ENCODE results near the gene TMIE.
"Not testable (repeated sequence)": the region's sequence is repeated elsewhere in the genome, so short reads cannot be mapped to it uniquely, and the experiment has no call there.

The TMIE gene

DNA sequence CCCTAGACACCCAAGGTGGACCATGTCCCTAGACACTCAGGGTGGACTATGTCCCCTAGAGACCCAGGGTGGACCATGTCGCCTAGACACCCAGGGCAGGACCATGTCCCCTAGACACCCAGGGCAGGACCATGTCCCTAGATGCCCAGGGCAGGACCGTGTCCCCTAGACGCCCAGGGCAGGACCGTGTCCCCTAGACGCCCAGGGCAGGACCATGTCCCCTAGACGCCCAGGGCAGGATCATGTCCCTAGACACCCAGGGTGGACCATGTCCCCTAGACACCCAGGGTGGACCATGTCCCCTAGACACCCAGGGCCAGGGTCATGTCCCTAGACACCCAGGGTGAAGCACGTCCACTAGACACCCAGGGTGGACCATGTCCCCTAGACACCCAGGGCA, 3.2 kb downstream of the TMIE start:
- in situ Hi-C loops (cut with HindIII; ENCODE audit: low pct_ligation_motif_present, low pct_unique_long_range_greater_than_20kb, low sequenced_read_pairs); DNase-seq: not testable (repeated sequence)

DNA sequence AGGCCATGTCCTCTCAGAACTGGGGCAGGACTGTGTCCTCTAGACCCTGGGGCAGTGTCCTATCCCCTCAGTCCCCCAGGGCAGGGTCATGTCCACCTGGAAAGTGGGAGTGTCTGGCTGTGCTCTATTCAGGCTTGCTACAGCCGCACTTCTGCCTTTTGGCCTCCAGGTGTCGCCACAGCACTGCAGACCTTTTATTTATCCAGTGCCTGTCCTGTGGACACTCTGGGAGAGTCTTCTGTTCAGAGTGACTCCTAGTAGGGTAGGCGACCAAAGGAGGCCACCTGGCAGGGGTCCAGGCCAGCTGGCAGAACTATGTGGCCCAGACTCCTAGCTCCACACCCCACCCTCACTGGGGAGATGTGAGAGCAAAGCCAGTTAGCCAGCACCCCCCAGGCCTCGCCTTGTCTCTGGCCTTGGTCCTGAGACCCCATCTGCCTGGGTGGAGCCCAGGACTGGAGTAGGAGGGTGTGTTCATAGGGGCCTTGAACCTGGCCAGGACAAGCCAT, 3.9 kb downstream of the TMIE start:
- in situ Hi-C loops (cut with HindIII; ENCODE audit: low pct_ligation_motif_present, low pct_unique_long_range_greater_than_20kb, low sequenced_read_pairs), result no loop called here
- DNase-seq, result peak; percentile 55

DNA sequence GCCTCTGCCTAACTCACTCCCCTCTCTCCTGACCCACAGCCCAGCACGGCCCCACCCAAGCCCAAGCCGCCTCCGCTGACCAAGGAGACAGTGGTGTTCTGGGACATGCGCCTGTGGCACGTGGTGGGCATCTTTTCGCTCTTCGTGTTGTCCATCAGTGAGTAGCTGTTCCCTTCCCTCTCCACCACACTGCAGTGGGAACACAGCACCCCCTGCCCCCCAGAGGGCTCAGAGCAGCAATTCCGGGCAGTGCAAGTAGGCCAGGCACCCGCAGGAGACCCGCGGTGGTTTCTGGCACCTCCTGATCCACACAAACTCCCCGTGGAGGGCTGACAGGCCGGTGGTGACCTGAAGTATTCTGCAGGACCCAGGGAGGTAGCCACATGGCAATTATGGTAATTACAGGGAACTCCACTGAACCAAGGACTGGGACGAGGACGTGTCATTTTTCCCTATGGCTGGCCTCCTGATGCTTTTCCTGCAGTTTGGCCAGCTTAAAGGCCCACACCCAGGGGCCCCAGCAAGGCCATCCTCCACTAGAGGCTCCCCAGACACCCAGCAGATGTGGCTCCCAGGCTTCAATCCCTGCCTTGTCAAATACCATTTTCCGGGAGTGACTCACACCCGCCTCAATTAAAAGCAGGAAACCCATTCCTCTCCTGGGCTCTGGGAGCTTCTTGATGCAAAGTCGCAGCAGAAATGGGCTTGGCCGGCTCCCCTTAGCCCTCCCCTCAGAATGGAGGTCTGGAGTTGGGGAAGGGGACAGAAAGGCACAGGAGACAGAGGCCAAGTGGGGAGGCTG, 4.8 kb downstream of the TMIE start:
- no peak for DNase-seq
- in situ Hi-C loops (cut with HindIII; ENCODE audit: low pct_ligation_motif_present, low pct_unique_long_range_greater_than_20kb, low sequenced_read_pairs), result no loop called here

DNA sequence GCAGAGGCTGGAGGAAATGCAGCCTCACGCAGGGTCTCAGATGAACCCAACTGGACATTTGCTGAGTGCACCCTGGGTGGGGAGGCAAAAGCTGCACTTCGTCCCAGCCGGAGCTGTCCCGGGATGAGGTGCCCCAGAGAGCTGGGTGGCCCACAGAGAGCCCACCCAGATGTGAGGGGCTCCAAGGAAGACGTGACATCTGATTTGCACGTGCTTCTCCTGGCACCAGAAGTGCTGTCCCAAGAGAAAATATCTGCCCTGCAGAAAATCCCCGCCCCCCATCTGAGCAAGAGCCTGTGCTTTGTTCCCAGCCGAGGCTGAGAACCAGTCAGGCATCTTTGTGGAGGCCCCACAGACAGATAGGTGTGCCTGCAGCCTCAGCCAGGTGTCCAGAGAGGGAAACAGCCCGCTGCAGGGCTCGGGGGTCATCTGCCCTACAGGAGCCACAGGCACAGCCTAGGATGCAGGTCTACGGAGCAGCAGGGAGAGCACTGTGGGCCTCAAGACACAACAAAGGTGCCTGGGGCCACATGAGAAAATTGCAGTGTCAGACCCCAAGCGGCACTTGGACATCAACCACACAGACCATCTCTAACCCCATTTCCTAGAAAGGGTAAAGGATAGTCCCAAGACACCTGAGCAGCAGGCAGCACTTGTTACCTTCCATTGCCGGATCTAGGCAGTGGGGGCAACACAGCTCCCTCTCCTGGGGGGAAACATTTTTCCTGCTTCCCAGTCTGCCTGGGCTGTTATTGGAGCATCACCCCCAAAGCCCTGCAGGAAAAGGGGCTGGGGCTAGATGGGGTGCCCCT, 5.8 kb downstream of the TMIE start:
- no peak for DNase-seq
- in situ Hi-C loops (cut with HindIII; ENCODE audit: low pct_ligation_motif_present, low pct_unique_long_range_greater_than_20kb, low sequenced_read_pairs), result no loop called here

DNA sequence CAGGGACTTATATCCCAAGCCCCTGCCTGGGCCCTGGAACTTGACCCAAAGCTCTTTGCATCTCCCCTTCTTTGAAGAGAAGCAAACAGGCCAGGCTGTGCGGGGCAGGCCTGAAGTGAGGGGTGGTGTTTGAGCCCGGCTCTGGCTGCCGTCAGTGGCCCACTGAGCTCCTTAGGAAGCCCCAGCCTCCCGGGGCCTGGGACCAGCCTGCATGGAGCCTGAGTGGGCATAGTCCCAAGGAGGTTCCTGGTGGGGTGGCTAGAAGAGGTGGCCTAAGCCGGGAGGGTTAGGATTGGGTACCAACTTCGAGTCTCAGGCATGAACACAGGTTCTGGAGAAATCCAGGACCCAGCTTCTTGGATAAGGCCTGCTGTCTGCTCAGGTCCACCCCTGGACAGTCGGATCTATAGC, 6.4 kb downstream of the TMIE start:
- in situ Hi-C loops (cut with HindIII; ENCODE audit: low pct_ligation_motif_present, low pct_unique_long_range_greater_than_20kb, low sequenced_read_pairs), result no loop called here
- no peak for DNase-seq

DNA sequence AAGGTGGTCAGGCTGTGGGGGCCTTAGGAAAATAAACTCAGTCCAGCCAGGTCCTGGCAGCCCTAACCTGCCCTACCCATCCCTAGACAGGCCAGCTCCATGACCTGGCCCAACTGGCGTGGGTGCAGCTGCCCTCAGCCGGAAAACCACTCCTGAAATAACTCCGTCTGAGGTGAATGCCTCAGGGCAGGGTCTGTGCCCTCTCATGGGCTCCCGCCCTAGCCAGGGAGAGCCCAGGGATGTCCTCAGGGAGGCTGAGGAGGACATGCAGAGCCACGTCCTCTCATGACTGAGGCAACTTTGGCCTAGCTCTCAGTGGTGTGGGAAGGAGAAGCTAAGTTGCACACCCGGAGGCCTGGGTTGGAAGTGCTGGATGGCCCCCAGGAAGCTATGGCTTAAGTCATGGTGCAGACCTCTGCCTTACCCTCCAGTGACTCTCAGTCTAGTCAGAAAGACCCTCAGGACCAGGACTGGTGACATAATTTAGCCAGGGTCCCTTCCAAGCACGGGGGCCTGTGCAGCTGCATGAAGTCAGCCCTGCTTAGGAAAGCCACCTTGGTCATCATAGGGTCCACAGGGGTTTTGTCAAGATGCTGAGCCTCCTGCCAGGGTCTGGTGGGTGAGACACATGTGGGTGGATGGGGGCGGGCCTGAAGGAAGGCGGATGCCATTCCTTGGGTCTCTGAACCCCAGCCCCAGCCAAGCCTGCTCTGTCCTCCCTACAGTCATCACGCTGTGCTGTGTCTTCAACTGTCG, 7.4 kb downstream of the TMIE start:
- no peak for DNase-seq
- in situ Hi-C loops (cut with HindIII; ENCODE audit: low pct_ligation_motif_present, low pct_unique_long_range_greater_than_20kb, low sequenced_read_pairs), result no loop called here

DNA sequence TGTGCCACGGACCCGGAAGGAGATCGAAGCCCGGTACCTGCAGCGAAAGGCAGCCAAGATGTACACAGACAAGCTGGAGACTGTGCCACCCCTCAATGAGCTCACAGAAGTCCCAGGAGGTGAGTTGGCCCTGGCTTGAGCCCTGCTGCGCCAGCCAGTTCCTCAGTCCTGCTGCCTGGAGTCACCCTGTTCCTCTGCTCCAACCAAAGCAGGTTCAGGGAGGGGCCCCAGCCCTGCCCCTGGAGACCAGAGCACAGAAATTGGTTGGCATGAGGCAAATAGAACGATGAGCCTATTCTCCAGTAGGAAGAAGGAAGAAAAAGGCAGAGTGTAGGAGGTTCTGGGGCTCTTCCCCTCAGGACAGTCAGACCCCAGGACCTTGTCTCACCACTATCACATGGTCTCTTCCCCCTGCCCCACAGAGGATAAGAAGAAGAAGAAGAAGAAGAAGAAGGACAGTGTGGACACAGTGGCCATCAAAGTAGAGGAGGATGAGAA, 8.0 kb downstream of the TMIE start:
- in situ Hi-C loops (cut with HindIII; ENCODE audit: low pct_ligation_motif_present, low pct_unique_long_range_greater_than_20kb, low sequenced_read_pairs), result no loop called here
- no peak for DNase-seq

DNA sequence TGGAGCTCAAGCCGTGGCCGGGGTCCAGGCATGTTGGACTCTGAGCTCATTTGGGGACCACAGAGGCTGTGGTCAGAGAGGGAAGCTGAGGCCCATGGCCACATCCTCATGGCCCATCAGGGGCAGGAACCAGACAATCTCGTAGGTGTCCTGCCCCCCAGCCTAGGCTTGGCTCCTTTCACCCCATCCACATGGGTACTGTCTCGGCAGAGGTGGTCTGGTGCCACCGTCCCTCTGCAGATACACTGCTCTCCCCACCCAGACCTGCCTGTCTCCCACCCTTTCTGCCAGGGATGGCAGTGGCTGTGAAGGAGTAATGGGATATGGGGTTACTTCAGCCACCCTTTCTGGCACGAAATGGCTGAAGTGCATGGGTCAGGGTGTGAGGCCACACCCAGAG, 8.5 kb downstream of the TMIE start:
- in situ Hi-C loops (cut with HindIII; ENCODE audit: low pct_ligation_motif_present, low pct_unique_long_range_greater_than_20kb, low sequenced_read_pairs), result no loop called here
- no peak for DNase-seq

DNA sequence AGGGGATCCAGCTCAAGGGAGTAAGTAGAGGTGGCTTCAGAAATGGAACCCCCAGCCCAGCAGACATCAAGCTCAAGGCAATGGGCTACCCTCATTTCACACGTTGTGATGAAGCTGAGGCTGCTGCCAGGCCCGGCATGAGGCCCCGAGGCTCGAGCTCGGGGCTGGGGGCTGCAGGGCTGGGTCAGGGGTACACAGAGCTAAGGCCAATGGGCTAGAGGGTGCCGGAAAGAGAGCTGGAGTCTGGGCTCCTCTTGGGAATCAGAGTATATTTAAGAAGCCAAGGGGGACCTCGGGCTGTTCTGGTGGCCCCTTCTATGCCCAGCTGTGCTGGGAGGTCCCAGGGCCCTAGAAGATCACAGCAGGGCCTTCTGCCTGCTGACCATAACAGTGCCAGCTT, 9.0 kb downstream of the TMIE start:
- no peak for DNase-seq
- in situ Hi-C loops (cut with HindIII; ENCODE audit: low pct_ligation_motif_present, low pct_unique_long_range_greater_than_20kb, low sequenced_read_pairs), result no loop called here

DNA sequence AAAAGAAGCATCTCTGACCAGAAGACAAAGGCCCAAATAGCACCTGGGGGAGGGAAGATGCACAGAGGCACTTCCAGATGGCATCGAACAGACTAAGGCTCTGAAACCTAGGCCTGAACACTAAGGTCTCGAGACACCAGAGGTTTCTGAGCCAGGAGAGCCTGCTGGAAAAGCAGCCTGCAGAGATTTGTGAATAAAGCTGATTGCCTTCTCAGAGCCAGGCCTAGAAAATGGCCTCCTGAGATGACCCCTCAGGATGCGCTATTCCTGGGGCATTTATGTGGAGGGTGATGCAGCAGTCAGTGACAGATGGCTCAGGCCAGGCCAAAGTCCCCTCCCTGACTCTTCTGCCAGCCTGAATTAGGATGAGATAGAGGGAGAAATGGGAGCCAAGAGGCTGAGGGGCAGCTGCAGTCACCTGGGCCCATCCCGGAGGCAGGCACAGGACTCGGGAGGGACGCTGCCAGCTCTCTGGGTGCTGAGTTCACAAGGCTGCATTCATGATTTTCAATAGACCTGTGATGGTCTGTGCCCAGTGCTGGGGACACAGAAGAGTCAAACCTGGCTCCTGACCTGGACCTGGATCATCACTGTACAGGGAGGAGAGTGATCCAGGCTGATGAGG, 9.6 kb downstream of the TMIE start:
- in situ Hi-C loops (cut with HindIII; ENCODE audit: low pct_ligation_motif_present, low pct_unique_long_range_greater_than_20kb, low sequenced_read_pairs), result no loop called here
- DNase-seq, result no peak

DNA sequence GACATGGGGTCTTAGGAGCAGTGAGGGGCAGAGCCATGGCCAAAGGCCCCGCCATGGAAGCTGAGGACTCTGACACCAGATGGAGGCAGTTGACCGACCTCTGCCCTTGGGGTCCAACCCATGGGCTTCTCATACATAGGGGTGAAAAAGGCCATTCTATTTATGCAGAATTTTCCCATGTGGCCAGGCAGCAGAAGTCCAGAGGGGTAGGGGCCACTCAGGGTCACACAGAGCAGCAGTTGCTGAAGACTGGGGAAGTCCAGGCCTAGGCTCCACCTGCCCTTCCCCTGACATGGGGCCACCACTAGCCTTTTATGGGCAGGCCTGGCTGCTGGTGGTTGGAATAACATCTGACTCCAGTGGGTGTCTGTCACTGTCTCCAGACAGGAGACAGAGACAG, 10.1 kb downstream of the TMIE start:
- in situ Hi-C loops (cut with HindIII; ENCODE audit: low pct_ligation_motif_present, low pct_unique_long_range_greater_than_20kb, low sequenced_read_pairs), result no loop called here
- DNase-seq, result no peak

DNA sequence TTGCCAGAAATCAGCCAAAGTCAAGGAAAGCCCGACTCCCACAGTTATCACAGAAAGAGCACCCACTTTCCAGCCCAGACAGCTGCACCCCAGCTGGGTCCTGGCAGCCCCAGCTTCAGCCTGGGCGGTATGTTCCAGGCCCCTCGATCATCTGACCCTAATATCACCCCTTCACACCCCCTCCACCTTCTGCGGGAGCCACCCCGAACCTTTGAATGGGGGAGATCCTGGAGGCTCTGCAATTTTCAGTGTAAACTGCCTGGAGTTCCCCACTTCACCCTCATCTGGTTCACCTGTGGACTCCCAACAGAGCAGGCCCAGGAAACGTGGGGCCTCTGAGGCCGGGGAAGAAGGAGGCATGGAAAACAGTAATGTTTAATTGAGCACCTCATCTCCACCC, 10.6 kb downstream of the TMIE start:
- in situ Hi-C loops (cut with HindIII; ENCODE audit: low pct_ligation_motif_present, low pct_unique_long_range_greater_than_20kb, low sequenced_read_pairs), result no loop called here

DNA sequence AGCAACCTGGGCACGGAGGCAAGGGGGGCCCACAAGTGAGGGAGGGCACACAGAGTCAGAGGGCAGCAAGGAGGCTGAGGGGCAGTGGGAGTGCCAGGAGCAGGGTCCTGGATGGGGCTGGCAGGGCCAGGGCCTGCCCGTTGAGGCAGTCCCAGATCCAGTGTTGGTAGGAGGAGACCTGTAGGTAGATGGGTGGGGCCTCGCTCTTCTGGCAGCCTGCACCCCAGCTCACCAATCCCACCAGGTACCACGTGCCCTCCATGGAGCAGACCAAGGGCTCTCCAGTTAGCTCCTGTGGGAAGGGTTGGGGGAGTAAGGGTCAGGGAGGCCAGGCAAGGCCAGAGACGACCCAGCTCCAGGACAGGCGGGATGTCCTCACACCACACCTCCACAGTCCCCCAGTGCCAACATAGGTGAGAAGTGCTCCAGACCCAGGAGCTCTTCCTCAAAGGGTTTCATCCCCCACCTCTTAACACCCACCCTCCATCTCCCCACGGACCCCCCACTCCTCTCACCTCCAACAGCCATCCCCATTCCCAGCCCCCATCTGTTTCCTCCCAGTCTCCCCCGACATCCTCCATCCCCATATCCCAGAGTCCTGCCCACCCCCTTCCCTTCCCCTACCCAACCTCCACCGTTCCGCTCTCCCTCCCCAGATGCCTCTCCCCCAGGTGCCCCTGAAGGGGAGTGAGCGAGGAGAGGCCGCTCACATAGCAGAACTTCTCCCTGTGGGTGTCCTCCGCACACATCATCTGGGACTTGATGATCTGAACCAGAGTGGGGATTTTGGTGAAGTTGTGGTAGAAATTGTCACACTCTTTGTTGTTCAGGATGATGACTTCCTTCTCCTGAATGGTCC, 11.2 kb downstream of the TMIE start:
- no peak for DNase-seq
- in situ Hi-C loops (cut with HindIII; ENCODE audit: low pct_ligation_motif_present, low pct_unique_long_range_greater_than_20kb, low sequenced_read_pairs), result no loop called here

More for the DNA sequence above, 10.6 kb downstream of the TMIE start:
- DNase-seq, result no peak

DNA sequence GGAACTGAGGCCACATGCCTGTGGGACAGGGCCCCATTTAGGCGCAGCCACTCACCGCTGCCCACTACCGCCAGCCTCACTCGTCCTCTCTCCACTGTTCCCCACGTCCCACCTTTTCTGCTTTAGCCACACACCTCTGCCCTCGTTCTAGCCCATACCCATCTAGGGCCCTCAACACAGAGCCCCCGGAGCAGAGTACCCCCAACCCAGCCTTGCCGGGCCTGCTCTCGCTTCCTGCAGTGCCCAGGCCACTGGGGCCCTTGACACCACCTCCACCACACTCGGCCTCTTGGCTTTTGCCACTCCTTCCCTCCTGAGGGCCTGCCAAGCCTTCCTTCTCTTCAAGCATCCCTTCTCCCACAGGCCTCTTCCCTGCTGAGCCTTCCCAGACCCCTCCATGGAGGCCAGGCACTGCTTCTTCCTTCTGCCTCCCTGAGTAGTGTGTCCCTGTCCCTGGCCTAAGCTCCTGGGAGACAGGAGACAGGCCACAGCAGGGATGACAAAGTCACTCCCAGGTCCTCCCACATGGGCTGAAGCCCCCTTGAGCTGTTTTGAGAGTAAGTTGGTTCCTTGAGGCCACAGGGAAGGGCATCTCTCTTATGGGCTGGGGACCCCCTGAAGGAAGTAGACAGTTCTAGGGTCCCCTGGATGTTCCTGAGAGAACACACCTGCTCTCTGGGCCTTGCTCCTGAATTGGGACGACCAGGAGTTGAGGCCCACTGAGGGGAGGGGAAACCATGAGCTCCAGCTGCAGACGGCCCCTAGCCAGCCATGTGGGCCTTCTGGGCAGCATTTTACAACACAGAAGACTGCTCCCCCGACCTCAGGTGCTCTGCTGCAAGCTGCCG, 12.1 kb downstream of the TMIE start:
- in situ Hi-C loops (cut with HindIII; ENCODE audit: low pct_ligation_motif_present, low pct_unique_long_range_greater_than_20kb, low sequenced_read_pairs), result no loop called here
- DNase-seq, result no peak

DNA sequence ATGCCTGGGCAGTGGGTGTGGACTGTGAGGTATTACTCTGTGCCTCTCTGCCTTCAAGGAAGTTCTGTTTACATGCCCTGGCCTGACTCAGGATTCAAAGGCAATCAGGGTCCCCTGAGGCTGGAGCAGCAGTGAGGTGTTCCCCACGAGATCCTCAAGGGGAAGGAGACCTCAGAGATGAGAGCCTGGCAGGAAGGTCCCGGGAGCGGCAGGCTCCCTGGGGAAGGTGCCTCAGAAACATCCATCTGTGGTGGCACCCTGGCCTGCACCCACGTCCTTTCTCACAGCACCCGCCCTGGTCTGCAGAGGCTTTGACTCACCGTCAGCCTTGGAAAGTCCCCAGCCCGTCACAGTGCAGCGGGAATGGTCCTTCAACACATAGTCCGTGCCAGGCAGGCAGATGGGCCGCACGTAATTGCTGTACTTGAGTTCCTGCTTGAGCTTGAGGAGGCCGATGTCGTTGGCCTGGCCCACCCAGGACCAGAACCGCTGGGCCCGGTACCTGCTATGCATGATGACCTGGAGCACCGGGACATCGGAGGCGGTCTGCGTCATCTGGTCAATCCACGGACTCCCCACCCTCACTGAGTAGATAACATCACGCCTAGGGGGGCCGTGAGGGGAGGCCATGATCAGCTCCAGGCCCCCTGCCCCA, 12.8 kb downstream of the TMIE start:
- in situ Hi-C loops (cut with HindIII; ENCODE audit: low pct_ligation_motif_present, low pct_unique_long_range_greater_than_20kb, low sequenced_read_pairs), result no loop called here
- DNase-seq, result no peak

DNA sequence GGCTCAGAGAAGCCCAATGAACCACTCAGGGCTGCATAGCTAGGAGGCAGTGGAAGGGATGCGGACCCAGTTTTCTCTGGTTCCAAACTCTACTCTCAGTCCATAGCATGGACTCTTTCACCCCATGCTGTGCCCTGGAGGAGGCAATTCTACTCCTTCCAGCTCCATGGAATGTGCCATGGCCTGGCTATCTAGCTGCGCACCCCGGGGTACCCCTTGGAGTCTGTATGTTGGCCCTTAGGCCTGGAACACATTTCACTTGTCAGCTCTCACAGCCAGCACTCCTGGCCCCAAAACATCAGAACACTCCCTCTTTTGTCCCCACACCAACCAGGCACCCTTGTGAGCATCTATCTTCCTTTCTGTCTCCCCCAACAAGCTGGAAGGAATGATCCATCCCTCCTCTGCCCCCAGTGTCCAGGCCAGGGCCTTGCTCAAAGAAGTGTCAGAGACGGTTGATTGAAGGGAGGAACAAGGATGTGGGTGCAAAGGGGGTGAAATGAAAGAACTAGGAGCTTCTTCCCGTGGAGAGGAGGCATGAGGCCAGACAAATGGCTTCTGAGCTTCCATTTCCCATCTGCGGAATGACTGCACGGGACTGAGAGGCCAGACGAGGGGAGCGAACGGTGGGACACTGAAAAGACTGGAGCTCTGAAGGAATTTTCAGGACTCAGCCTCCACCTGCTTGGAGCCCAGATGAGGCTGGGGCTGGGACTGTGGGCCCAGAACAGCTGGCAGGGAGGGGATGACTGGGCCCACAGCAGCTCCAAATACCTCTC, 13.7 kb downstream of the TMIE start:
- DNase-seq, result no peak
- in situ Hi-C loops (cut with HindIII; ENCODE audit: low pct_ligation_motif_present, low pct_unique_long_range_greater_than_20kb, low sequenced_read_pairs), result no loop called here

Measured in ACHN (cell line).